K562 (cell line): ENCODE data around the gene CEP41.

Experiments
- CBX2 ChIP-seq: fragments of 200-600 bp; sonication (generic); IDR thresholded peaks from one replicate; pipeline ENCODE4 v1.6.1; 2012; ENCODE audit warnings: mild to moderate bottlenecking, low read length, inconsistent platforms; ENCODE audit not compliant: insufficient read depth, poor library complexity, severe bottlenecking
- CTCF ChIP-seq, 3 experiments: IDR thresholded peaks in 2 of 3; conservative IDR thresholded peaks in 1 of 3; 2 replicates each; pipeline ENCODE4 v1.5.1; 2011 to 2012; ENCODE audit warnings: low read length in 3 of 3, mild to moderate bottlenecking in 3 of 3, control low read depth in 2 of 3, improper control_type of control experiment in 1 of 3, inconsistent platforms in 1 of 3, low read depth in 1 of 3, mixed read lengths in 1 of 3, moderate library complexity in 1 of 3; ENCODE audit not compliant: insufficient read depth in 2 of 3
- HMG20B ChIP-seq: fragments of 250-450 bp; sonication (Bioruptor Pico); IDR thresholded peaks from 2 replicates; pipeline ENCODE4 v1.5.0; 2021; ENCODE audit warnings: mild to moderate bottlenecking
- TF ChIP-seq, protein P1 (sequence below): fragments of 200-800 bp; sonication (Bioruptor generic); IDR thresholded peaks from 2 replicates; pipeline ENCODE4 v1.6.1; 2016; ENCODE audit warnings: missing genetic modification characterization, missing compliant biosample characterization
- TF ChIP-seq, protein P2 (sequence below), 3 experiments: fragments of 200-800 bp in 1 of 3; sonication (Bioruptor generic) in 1 of 3; sonication (generic) in 1 of 3; formaldehyde crosslinking in 1 of 3; IDR thresholded peaks; 2 replicates each; pipeline versions ENCODE4 v1.6.1 to v1.8.0; 2016 to 2022; ENCODE audit warnings: mild to moderate bottlenecking in 2 of 3, missing compliant biosample characterization in 2 of 3, missing genetic modification characterization in 2 of 3, missing genetic modification reagents in 1 of 3

DNA sequence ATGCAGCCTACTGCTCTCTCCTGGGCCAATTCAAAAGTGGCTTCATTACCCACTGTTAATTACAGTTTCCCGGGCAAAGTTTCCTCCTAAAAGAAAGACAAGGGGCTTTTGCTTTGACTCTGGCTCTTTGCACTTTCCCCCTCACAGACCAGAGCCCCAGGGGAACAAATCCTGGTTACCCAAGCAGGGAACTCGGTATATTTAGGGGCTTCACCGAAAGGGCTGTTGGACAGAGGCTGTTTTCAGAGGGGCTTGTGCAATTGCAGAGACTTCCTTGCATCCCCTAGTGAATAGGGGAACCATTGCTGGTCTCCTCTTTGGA, 53.5 kb downstream of the CEP41 start:
- TF ChIP-seq CBX2 (no peak), HMG20B (CRISPR knock-in tag) (no peak), CTCF (IDR thresholded peaks at IDR 0.05 in 2 of 3, conservative IDR thresholded peaks at IDR 0.05 in 1 of 3; ENCODE audit: insufficient read depth in 2 of 3, low read depth in 1 of 3, low read length in 3 of 3) (no peak)
- TF ChIP-seq, protein P1, sequence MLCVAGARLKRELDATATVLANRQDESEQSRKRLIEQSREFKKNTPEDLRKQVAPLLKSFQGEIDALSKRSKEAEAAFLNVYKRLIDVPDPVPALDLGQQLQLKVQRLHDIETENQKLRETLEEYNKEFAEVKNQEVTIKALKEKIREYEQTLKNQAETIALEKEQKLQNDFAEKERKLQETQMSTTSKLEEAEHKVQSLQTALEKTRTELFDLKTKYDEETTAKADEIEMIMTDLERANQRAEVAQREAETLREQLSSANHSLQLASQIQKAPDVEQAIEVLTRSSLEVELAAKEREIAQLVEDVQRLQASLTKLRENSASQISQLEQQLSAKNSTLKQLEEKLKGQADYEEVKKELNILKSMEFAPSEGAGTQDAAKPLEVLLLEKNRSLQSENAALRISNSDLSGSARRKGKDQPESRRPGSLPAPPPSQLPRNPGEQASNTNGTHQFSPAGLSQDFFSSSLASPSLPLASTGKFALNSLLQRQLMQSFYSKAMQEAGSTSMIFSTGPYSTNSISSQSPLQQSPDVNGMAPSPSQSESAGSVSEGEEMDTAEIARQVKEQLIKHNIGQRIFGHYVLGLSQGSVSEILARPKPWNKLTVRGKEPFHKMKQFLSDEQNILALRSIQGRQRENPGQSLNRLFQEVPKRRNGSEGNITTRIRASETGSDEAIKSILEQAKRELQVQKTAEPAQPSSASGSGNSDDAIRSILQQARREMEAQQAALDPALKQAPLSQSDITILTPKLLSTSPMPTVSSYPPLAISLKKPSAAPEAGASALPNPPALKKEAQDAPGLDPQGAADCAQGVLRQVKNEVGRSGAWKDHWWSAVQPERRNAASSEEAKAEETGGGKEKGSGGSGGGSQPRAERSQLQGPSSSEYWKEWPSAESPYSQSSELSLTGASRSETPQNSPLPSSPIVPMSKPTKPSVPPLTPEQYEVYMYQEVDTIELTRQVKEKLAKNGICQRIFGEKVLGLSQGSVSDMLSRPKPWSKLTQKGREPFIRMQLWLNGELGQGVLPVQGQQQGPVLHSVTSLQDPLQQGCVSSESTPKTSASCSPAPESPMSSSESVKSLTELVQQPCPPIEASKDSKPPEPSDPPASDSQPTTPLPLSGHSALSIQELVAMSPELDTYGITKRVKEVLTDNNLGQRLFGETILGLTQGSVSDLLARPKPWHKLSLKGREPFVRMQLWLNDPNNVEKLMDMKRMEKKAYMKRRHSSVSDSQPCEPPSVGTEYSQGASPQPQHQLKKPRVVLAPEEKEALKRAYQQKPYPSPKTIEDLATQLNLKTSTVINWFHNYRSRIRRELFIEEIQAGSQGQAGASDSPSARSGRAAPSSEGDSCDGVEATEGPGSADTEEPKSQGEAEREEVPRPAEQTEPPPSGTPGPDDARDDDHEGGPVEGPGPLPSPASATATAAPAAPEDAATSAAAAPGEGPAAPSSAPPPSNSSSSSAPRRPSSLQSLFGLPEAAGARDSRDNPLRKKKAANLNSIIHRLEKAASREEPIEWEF, result no peak
- TF ChIP-seq, protein P2, sequence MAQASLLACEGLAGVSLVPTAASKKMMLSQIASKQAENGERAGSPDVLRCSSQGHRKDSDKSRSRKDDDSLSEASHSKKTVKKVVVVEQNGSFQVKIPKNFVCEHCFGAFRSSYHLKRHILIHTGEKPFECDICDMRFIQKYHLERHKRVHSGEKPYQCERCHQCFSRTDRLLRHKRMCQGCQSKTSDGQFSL (CRISPR knock-in tag; IDR thresholded peaks at IDR 0.05), result no peak
- TF ChIP-seq, protein P2 (tag; IDR thresholded peaks at IDR 0.05), result no peak
